ENCODE measurements around the gene TBRG4. TPM values are rescaled to one million over a fixed set of nuclear protein-coding genes. Genes with fewer than 3 reads are reported as not detected.

Gene TBRG4
- total RNA-seq, 1 experiment from 2014 or later, result 81.5 TPM

GRCh38 chr7:45081670-45081974, 29.9 kb downstream of the TBRG4 start:
- no peaks in the 10 kb centered on the region for H3K9me3 ChIP-seq (ENCODE audit: low read length)
- no peaks in the 10 kb centered on the region for H3K4me1 ChIP-seq (ENCODE audit: low read length)
- no peak overlapping the region for H2AFZ ChIP-seq (ENCODE audit: low read length)
- no peak overlapping the region for H3K4me3 ChIP-seq (ENCODE audit: low read length)
- H3K9me2 ChIP-seq (replicated peaks; ENCODE audit: insufficient read depth, low read length), result no peaks in the 10 kb centered on the region
- no peak for DNase-seq
- peaks cover 3% of the 10 kb centered on the region; the same call in 1 of the 2 replicates for H3K36me3 ChIP-seq (ENCODE audit: insufficient read depth, low read length)
- no peaks in the 10 kb centered on the region for H3K79me2 ChIP-seq (ENCODE audit: low read length)
- no peak overlapping the region for H3K9ac ChIP-seq (ENCODE audit: low read length)
- H3K27me3 ChIP-seq (ENCODE audit: low read length), result no peaks in the 10 kb centered on the region
- no peak overlapping the region for H3K4me2 ChIP-seq (ENCODE audit: low read depth, low read length, poor library complexity, severe bottlenecking)
- H4K20me1 ChIP-seq (ENCODE audit: insufficient read depth, low read depth, low read length), result 0 out of 2 replicates have a peak, but pooled peaks cover 3% of the 10 kb centered on the region
- no peak overlapping the region for H3K27ac ChIP-seq (ENCODE audit: low read length)

GRCh38 chr7:45080958-45081669, 30.4 kb downstream of the TBRG4 start:
- no peaks in the 10 kb centered on the region for H3K9me3 ChIP-seq (ENCODE audit: low read length)
- no peak overlapping the region for H3K9ac ChIP-seq (ENCODE audit: low read length)
- H3K27ac ChIP-seq (ENCODE audit: low read length), result no peak overlapping the region
- H2AFZ ChIP-seq (ENCODE audit: low read length), result no peak overlapping the region
- H3K9me2 ChIP-seq (replicated peaks; ENCODE audit: insufficient read depth, low read length), result no peaks in the 10 kb centered on the region
- H3K4me1 ChIP-seq (ENCODE audit: low read length), result no peaks in the 10 kb centered on the region
- H3K27me3 ChIP-seq (ENCODE audit: low read length), result no peaks in the 10 kb centered on the region
- H3K79me2 ChIP-seq (ENCODE audit: low read length), result no peaks in the 10 kb centered on the region
- peaks cover 3% of the 10 kb centered on the region; the same call in 1 of the 2 replicates for H3K36me3 ChIP-seq (ENCODE audit: insufficient read depth, low read length)
- no peak overlapping the region for H3K4me3 ChIP-seq (ENCODE audit: low read length)
- DNase-seq, result no peak
- H4K20me1 ChIP-seq (ENCODE audit: insufficient read depth, low read depth, low read length), result 0 out of 2 replicates have a peak, but pooled peaks cover 4% of the 10 kb centered on the region
- no peak overlapping the region for H3K4me2 ChIP-seq (ENCODE audit: low read depth, low read length, poor library complexity, severe bottlenecking)

- H3K9me2 ChIP-seq (replicated peaks; ENCODE audit: insufficient read depth, low read length), result no peaks in the 10 kb centered on the region
- no peak overlapping the region for H3K9ac ChIP-seq (ENCODE audit: low read length)
- no peak overlapping the region for H3K4me2 ChIP-seq (ENCODE audit: low read depth, low read length, poor library complexity, severe bottlenecking)
- 0 out of 2 replicates have a peak, but pooled peaks cover 10% of the 10 kb centered on the region for H4K20me1 ChIP-seq (ENCODE audit: insufficient read depth, low read depth, low read length)
- H3K9me3 ChIP-seq (ENCODE audit: low read length), result no peaks in the 10 kb centered on the region
- no peak overlapping the region for H2AFZ ChIP-seq (ENCODE audit: low read length)
- H3K27me3 ChIP-seq (ENCODE audit: low read length), result no peaks in the 10 kb centered on the region
- no peak overlapping the region for H3K27ac ChIP-seq (ENCODE audit: low read length)
- no peaks in the 10 kb centered on the region for H3K79me2 ChIP-seq (ENCODE audit: low read length)
- no peak overlapping the region for H3K4me3 ChIP-seq (ENCODE audit: low read length)
- H3K36me3 ChIP-seq (ENCODE audit: insufficient read depth, low read length), result peaks cover 3% of the 10 kb centered on the region; the same call in 1 of the 2 replicates
- DNase-seq, result no peak
- H3K4me1 ChIP-seq (ENCODE audit: low read length), result no peaks in the 10 kb centered on the region
Measured at GRCh38 chr7:45080265-45080957, 31.1 kb downstream of the TBRG4 start.

GRCh38 chr7:45078125-45078681, 33.3 kb downstream of the TBRG4 start:
- Histone ChIP-seq H3K4me2 (ENCODE audit: low read depth, low read length, poor library complexity, severe bottlenecking) (no peak overlapping the region), H3K27ac (ENCODE audit: low read length) (no peak overlapping the region), H3K27me3 (ENCODE audit: low read length) (no peaks in the 10 kb centered on the region), H2AFZ (ENCODE audit: low read length) (no peak overlapping the region), H3K9me3 (ENCODE audit: low read length) (no peaks in the 10 kb centered on the region), H3K4me3 (ENCODE audit: low read length) (no peak overlapping the region), H3K9me2 (replicated peaks; ENCODE audit: insufficient read depth, low read length) (no peaks in the 10 kb centered on the region), H3K9ac (ENCODE audit: low read length) (no peak overlapping the region), H3K36me3 (ENCODE audit: insufficient read depth, low read length) (peaks cover 6% of the 10 kb centered on the region; the same call in 1 of the 2 replicates), H3K79me2 (ENCODE audit: low read length) (no peaks in the 10 kb centered on the region), H3K4me1 (ENCODE audit: low read length) (no peaks in the 10 kb centered on the region), H4K20me1 (ENCODE audit: insufficient read depth, low read depth, low read length) (0 out of 2 replicates have a peak, but pooled peaks cover 10% of the 10 kb centered on the region)
- DNase-seq, result no peak

- Histone ChIP-seq H3K27ac (ENCODE audit: low read length) (no peak overlapping the region), H4K20me1 (ENCODE audit: insufficient read depth, low read depth, low read length) (0 out of 2 replicates have a peak, but pooled peaks cover 10% of the 10 kb centered on the region)
Measured at GRCh38 chr7:45077579-45077978, 33.9 kb downstream of the TBRG4 start.

GRCh38 chr7:45076946-45077345, 34.6 kb downstream of the TBRG4 start:
- Histone ChIP-seq H3K9ac (ENCODE audit: low read length) (no peak overlapping the region), H3K27me3 (ENCODE audit: low read length) (no peaks in the 10 kb centered on the region), H3K36me3 (ENCODE audit: insufficient read depth, low read length) (peaks cover 6% of the 10 kb centered on the region), H3K9me3 (ENCODE audit: low read length) (no peaks in the 10 kb centered on the region), H3K79me2 (ENCODE audit: low read length) (no peaks in the 10 kb centered on the region), H2AFZ (ENCODE audit: low read length) (no peak overlapping the region), H3K4me2 (ENCODE audit: low read depth, low read length, poor library complexity, severe bottlenecking) (no peak overlapping the region), H3K9me2 (replicated peaks; ENCODE audit: insufficient read depth, low read length) (no peaks in the 10 kb centered on the region), H3K4me1 (ENCODE audit: low read length) (peaks cover 2% of the 10 kb centered on the region; the same call in 1 of the 2 replicates), H3K27ac (ENCODE audit: low read length) (no peak overlapping the region), H4K20me1 (ENCODE audit: insufficient read depth, low read depth, low read length) (0 out of 2 replicates have a peak, but pooled peaks cover 10% of the 10 kb centered on the region), H3K4me3 (ENCODE audit: low read length) (no peak overlapping the region)
- DNase-seq, result no peak

More at GRCh38 chr7:45077579-45077978, 33.9 kb downstream of the TBRG4 start:
- no peaks in the 10 kb centered on the region for H3K4me1 ChIP-seq (ENCODE audit: low read length)
- H3K4me3 ChIP-seq (ENCODE audit: low read length), result no peak overlapping the region
- H3K27me3 ChIP-seq (ENCODE audit: low read length), result no peaks in the 10 kb centered on the region
- H3K9ac ChIP-seq (ENCODE audit: low read length), result no peak overlapping the region
- H3K4me2 ChIP-seq (ENCODE audit: low read depth, low read length, poor library complexity, severe bottlenecking), result no peak overlapping the region
- H3K36me3 ChIP-seq (ENCODE audit: insufficient read depth, low read length), result peaks cover 6% of the 10 kb centered on the region; the same call in 1 of the 2 replicates
- no peaks in the 10 kb centered on the region for H3K9me3 ChIP-seq (ENCODE audit: low read length)
- no peak overlapping the region for H2AFZ ChIP-seq (ENCODE audit: low read length)
- H3K79me2 ChIP-seq (ENCODE audit: low read length), result no peaks in the 10 kb centered on the region
- no peaks in the 10 kb centered on the region for H3K9me2 ChIP-seq (replicated peaks; ENCODE audit: insufficient read depth, low read length)
- no peak for DNase-seq

GRCh38 chr7:45075871-45076796, 35.4 kb downstream of the TBRG4 start:
- no peaks in the 10 kb centered on the region for H3K79me2 ChIP-seq (ENCODE audit: low read length)
- H3K27me3 ChIP-seq (ENCODE audit: low read length), result no peaks in the 10 kb centered on the region
- H2AFZ ChIP-seq (ENCODE audit: low read length), result no peak overlapping the region
- no peak overlapping the region for H3K27ac ChIP-seq (ENCODE audit: low read length)
- H3K4me2 ChIP-seq (ENCODE audit: low read depth, low read length, poor library complexity, severe bottlenecking), result no peak overlapping the region
- H3K9me2 ChIP-seq (replicated peaks; ENCODE audit: insufficient read depth, low read length), result no peaks in the 10 kb centered on the region
- no peak overlapping the region for H3K9ac ChIP-seq (ENCODE audit: low read length)
- 0 out of 2 replicates have a peak, but pooled peaks cover 13% of the 10 kb centered on the region for H4K20me1 ChIP-seq (ENCODE audit: insufficient read depth, low read depth, low read length)
- H3K9me3 ChIP-seq (ENCODE audit: low read length), result no peaks in the 10 kb centered on the region
- H3K4me3 ChIP-seq (ENCODE audit: low read length), result no peak overlapping the region
- peaks cover 12% of the 10 kb centered on the region for H3K36me3 ChIP-seq (ENCODE audit: insufficient read depth, low read length)
- DNase-seq, result no peak
- peaks cover 4% of the 10 kb centered on the region; the same call in 1 of the 2 replicates for H3K4me1 ChIP-seq (ENCODE audit: low read length)
